Measurements from ENCODE around the gene FBXL13. TPM values are rescaled to one million over a fixed set of nuclear protein-coding genes. Genes with fewer than 3 reads are reported as not detected.
"Not testable (repeated sequence)": the region's sequence is repeated elsewhere in the genome, so short reads cannot be mapped to it uniquely, and the experiment has no call there.

FBXL13 gene
- total and polyA plus RNA-seq, 8 donors, result 0.80 to 25.3 (median 6.0) TPM; not detected in 1

DNA sequence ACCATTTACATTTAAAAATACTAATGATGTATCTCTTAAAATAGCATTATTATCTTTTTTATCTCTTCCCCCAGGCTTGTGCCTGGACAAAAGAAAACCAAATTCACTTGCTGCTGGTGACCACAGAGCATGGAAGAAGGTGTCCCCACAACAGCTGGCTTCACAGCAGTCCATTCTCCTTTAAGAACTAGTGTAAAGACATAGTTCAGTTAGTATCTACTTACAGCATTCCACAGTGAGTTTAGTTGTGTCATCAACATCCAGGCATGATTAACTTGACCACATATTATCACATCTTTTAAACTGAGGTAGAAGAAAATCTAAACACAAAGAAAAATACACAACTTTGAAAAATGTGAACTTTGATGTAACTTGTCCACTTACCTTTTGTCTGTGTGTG lies 106.8 kb downstream of the FBXL13 start:
- Histone ChIP-seq H3K36me3 (no peaks in the 10 kb centered on the region), H3K27ac (no peak overlapping the region), H3K27me3 (no peaks in the 10 kb centered on the region), H3K9me3 (no peaks in the 10 kb centered on the region), H3K4me1 (no peaks in the 10 kb centered on the region), H3K4me3 (no peak overlapping the region)
- intact Hi-C loops (cut with DNase I; ENCODE audit: low total_unique reads), result no loop called here
- no peak for DNase-seq
- TF ChIP-seq CTCF (IDR thresholded peaks at IDR 0.05) (no peak), POLR2A (IDR thresholded peaks at IDR 0.05) (no peak)

GRCh38 chr7:102966465-102966864 lies 108.1 kb downstream of the FBXL13 start:
- H3K27ac ChIP-seq, result no peak overlapping the region
- no peaks in the 10 kb centered on the region for H3K36me3 ChIP-seq
- TF ChIP-seq POLR2AphosphoS5 (IDR thresholded peaks at IDR 0.05) (no peak), EP300 (IDR thresholded peaks at IDR 0.05) (no peak), CTCF (IDR thresholded peaks at IDR 0.05) (no peak), POLR2A (IDR thresholded peaks at IDR 0.05) (no peak)
- no peaks in the 10 kb centered on the region for H3K4me1 ChIP-seq
- intact Hi-C loops (cut with DNase I; ENCODE audit: low total_unique reads), result no loop called here
- H3K4me3 ChIP-seq, result no peak overlapping the region
- DNase-seq, result no peak
- no peaks in the 10 kb centered on the region for H3K27me3 ChIP-seq
- H3K9me3 ChIP-seq, result no peaks in the 10 kb centered on the region
- WGBS, 5 donors, result 49 to 71% (median 54%) methylated on average over 2 of the region's 2 CpGs

GRCh38 chr7:102961993-102962392 lies 112.6 kb downstream of the FBXL13 start:
- H3K27me3 ChIP-seq; H3K9me3 ChIP-seq; H3K27ac ChIP-seq; H3K4me3 ChIP-seq; intact Hi-C loops (cut with DNase I; ENCODE audit: low total_unique reads); H3K36me3 ChIP-seq; H3K4me1 ChIP-seq; DNase-seq: not testable (repeated sequence)
- 33 to 80% (median 64%) methylated on average over 1 of the region's 2 CpGs for WGBS, 5 donors

DNA sequence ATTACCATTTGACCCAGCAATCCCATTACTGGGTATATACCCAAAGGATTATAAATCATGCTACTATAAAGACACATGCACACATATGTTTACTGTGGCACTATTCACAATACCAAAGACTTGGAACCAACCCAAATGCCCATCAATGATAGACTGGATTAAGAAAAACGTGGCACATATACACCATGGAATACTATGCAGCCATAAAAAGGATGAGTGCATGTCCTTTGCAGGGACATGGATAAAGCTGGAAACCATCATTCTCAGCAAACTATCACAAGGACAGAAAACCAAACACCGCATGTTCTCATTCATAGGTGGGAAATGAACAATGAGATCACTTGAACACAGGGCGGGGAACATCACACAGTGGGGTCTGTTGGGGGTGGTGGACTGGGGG lies 116.6 kb downstream of the FBXL13 start:
- intact Hi-C loops (cut with DNase I; ENCODE audit: low total_unique reads); H3K36me3 ChIP-seq; DNase-seq; H3K9me3 ChIP-seq; H3K27me3 ChIP-seq; H3K4me3 ChIP-seq; H3K4me1 ChIP-seq; H3K27ac ChIP-seq: not testable (repeated sequence)
- WGBS, 5 donors, result 85 to 94% (median 91%) methylated on average over 3 of the region's 3 CpGs

DNA sequence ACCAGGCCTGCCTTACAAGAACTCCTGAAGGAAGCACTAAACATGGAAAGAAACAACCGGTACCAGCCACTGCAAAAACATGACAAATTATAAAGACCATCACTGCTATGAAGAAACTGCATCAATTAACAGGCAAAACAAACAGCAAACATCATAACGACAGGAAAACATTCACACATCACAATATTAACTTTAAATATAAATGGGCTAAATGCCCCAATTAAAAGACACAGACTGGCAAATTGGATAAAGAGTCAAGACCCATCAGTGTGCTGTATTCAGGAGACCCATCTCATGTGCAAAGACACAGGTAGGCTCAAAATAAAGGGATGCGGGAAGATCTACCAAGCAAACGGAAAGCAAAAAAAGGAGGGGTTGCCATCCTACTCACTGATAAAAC lies 120.2 kb downstream of the FBXL13 start:
- H3K27me3 ChIP-seq; DNase-seq; H3K9me3 ChIP-seq; H3K4me1 ChIP-seq; H3K4me3 ChIP-seq; intact Hi-C loops (cut with DNase I; ENCODE audit: low total_unique reads); H3K27ac ChIP-seq; H3K36me3 ChIP-seq: not testable (repeated sequence)
- WGBS, 5 donors, result 83 to 97% (median 95%) methylated on average over 4 of the region's 4 CpGs

- TF ChIP-seq POLR2A (IDR thresholded peaks at IDR 0.05) (no peak), POLR2AphosphoS5 (IDR thresholded peaks at IDR 0.05) (no peak)
- DNase-seq, result no peak
- Histone ChIP-seq H3K4me1 (no peaks in the 10 kb centered on the region), H3K9me3 (peaks cover 0 to 4% (median 2%) of the 10 kb centered on the region in 4 donors), H3K27me3 (no peaks in the 10 kb centered on the region), H3K4me3 (no peak overlapping the region), H3K27ac (no peak overlapping the region), H3K36me3 (no peaks in the 10 kb centered on the region)
- intact Hi-C loops (cut with DNase I; ENCODE audit: low total_unique reads), result no loop called here
These were observed 121.2 kb downstream of the FBXL13 start for GRCh38 chr7:102953406-102953805.

DNA sequence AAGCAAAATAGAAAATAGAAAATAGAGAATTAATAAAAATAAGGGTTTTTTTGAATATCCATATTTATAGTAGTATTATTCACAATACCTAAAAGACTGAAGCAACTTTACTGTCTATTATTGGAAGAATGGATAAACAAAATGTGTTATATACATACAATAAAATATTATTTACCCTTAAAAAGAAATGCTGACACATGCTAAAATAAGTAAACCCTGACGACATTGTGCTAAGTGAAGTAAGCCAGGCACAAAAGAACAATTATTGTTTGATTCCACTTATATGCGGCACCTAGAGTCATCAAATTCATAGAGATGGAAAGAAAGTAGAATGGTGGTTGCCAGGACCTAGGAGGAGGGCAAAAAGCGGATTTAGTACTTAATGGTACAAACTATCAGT lies 122.8 kb downstream of the FBXL13 start:
- intact Hi-C loops (cut with DNase I; ENCODE audit: low total_unique reads), result no loop called here
- Histone ChIP-seq H3K4me1 (peaks cover 0 to 4% (median 0%) of the 10 kb centered on the region in 4 donors), H3K9me3 (peaks cover 0 to 4% (median 2%) of the 10 kb centered on the region in 4 donors), H3K4me3 (no peak overlapping the region), H3K27me3 (no peaks in the 10 kb centered on the region), H3K36me3 (no peaks in the 10 kb centered on the region), H3K27ac (no peak overlapping the region)
- no peak for DNase-seq
- TF ChIP-seq POLR2A (IDR thresholded peaks at IDR 0.05) (no peak), POLR2AphosphoS5 (IDR thresholded peaks at IDR 0.05) (no peak)
- 91 to 100% (median 96%) methylated on average over 3 of the region's 3 CpGs for WGBS, 5 donors
